Activated naive CD4-positive, alpha-beta T cell treated with Interleukin-2 at 50 U/mL for 16 hours (primary cell): Measurements from ENCODE around the gene PAN3.

Source experiments
- DNase-seq: peaks from one replicate; pipeline ENCODE4 v3.0.0-alpha.2; 2020

PAN3 gene

DNA sequence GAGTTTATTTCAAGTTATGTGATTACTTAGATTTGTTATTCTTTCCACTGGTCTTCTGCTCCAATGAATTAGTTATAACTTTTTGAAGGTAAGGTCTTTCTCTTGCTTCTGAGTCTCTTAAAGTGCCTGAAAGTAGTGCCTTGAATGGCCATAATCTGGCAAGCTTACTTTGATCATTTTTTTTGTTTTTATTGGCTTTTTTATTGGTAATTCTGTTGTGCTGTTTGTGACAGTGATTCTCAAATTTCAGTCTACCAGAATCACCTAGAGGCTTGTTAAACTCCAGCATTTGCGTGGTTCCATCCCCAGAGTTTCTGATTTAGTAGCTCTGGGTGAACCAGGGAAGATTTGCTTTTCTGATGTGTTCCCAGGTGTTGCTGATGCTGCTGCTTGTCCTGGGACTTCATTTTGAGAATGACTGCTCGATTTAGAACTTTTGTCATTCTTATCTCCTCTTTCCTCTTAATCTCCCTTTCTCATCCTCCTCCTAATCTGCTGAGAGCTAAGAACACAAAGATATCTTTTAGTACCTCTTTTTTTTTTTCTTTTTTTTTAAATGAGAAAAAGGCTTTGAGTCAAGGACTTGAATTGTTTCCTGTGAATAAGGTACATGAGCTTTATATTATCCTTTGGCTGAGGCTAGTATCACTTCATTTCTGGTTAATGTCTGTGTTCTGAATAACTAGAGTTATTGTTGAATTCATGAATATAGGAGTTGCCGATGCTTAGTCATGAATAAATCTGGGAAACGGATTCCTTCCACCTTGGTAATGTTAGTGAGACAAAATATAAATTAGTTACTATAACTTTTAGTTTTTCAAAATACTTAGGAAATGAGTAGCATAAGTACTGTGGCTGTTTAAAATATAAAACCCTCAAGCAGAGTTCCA, 91.4 kb downstream of the PAN3 start:
- DNase-seq, result no peak

DNA sequence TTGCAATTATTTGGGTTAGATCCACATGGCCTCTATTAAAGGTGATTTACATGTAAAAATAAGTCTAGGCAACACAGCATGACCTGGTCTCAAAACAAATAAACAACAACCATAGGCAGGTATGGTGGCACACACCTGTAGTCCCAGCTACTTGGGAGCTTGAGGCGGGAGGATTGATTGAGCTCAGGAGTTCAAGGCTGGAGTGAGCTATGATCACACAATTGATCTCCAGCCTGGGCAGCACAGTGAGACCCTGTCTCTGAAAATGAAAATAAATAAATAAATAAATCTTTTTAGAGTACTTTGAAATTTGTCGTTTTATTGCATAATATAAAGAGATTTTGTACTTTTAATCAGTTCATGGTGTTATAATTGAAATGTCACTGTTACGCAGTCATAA, 93.3 kb downstream of the PAN3 start:
- no peak for DNase-seq

DNA sequence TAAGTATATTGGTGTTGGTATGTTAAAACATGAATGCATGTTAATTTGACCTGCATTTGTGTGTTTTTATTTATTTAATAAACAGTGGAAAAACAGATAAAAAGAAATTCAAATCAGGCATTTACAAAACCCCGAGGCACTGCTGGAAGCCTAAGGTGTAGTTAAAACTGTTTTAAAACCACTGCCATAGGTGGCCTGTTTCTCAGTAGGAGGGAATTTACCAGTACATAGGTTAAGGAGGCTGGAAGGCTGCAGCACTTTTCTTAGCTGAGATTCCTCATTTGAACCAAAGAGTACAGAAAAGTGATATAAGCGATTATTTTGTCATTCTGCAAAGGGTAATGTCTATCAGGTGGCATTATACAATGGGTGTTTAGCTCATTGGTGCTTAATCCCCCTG, 99.6 kb downstream of the PAN3 start:
- DNase-seq, result no peak

DNA sequence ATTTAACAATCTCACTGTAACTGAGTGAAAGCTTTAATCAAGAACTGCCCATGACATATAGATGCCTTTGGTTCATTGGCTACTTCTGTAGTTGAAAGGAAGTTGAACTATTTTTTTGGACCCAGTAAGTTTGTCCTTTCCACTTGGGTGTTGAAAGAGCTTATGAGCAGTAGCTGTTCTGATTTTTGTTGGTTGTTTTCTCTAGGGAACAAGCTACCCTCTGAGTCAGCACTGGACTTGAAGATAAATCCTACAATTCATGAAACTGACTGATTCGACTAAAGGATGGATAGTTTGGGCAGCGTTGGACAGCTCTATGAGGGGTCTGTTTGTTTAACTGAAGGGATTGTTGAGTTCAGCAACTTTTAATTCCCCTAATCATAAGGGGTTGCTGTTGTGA, 101.0 kb downstream of the PAN3 start:
- DNase-seq, result no peak

DNA sequence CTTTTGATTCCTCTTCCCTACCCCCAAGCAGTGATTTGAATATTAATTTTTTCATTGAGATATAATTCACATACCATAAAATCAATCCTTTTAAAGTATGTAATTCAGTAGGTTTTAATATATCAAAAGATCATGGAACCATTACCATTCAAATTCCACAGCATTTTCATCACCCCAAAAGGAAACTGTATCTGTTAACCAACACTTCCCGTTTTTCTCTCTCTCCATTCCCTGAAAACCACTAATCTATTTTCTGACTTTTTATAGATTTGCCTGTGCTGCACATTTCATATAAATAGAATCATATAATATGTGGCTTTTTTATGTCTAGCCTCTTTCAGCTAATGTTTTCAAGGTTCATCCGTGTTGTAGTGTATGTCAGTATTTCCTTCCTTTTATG, 107.1 kb downstream of the PAN3 start:
- DNase-seq, result no peak

DNA sequence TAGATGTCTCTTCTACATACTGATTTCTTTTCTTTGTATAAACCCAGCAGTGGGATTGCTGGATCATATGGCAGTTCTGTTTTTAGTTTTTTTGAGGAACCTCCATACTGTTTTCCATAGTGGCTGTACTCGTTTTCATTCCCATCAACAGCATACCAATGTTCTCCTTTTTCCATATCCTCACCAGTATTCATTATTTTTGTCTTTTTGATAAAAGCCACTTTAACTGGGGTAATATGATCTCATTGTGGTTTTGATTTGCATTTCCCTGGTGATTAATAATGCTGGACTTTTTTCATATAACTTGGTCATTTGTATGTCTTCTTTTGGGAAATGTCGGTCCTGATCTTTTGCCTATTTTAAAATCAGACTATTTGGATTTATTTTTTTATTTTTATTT, 108.5 kb downstream of the PAN3 start:
- DNase-seq, result no peak

DNA sequence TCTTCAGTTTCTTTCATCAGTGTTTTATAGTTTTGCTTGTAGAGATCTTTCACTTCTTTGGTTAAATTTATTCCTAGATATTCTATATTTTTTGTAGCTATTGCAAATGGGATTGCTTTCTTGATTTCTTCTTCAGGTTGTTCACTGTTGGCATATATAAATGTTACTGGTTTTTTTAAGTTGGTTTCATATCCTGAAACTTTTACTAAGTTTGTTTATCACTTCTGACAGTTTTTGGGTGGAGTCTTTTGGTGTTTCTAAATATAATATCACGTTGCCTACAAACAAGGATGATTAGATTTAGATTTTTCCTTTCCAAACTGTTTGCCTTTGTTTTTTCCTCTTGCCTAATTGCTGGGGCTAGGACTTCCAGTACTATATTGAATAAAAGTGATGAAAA, 109.7 kb downstream of the PAN3 start:
- DNase-seq, result no peak

DNA sequence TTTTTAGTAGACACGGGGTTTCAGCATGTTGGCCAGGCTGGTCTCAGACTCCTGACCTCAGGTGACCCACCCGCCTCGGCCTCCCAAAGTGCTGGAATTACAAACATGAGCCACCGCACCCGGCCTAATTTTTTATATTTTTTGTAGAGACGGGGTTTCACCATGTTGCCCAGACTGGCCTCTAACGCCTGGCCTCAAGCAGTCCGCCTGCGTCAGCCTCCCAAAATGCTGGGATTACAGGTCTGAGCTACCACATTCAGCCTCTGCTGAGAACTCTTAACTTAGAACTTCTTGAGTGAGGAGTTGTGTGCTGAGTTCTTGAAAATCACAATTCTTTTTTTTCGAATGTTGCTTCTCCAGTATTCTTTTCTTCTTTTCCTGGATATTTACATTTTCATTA, 112.2 kb downstream of the PAN3 start:
- no peak for DNase-seq

DNA sequence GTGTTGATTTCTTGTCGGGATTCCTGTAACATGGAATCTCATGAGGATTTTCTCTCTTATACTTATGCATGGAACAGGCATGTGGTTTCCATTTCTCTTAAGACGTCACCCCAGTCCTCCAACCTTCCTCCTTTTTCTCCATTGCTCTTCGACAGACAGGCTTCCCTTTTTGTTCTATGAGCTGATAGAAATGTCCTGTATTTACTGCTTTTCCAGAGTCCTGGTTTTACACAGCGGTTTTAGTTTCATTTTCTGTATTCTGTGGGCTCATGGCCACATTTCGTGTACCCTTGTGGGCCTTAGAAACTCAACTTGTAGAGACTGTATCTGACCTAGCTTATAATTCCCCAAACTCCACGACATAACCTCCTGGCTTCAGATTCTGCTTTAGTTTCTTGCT, 113.1 kb downstream of the PAN3 start:
- no peak for DNase-seq

DNA sequence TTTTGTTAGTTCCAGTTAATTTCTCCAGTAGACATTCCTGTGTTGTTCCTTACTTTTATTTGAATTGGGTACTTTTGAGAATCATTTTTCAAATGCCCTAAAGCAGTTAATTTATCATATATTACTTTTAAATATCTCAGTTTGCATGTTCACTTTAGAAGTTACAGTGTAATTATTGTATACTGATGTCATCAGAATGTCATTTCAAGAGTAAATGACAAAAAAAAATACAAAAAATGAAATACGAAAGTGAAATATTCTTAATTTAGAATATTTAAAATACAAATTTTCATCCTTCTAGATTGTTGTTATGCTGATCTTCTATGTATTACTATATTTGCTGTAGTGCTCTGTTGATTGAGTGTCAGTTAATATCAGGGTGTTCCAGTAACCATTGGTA, 114.2 kb downstream of the PAN3 start:
- no peak for DNase-seq

DNA sequence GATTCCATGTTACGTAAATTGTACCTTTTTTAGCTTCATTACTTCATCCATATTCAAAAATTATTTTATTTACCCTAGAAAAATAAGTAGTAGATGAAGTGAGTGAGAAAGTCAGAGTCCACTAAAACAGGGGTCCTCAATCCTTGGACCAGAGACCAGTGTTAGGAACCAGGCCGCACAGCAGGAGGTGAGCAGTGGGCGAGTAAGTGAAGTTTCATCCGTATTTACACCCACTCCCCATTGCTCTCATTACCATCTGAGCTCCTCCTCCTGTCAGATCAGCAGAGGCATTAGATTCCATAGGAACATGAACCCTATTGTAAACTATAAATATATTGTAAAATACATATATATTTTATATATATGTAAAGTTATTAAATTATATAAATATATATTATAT, 119.0 kb downstream of the PAN3 start:
- no peak for DNase-seq

DNA sequence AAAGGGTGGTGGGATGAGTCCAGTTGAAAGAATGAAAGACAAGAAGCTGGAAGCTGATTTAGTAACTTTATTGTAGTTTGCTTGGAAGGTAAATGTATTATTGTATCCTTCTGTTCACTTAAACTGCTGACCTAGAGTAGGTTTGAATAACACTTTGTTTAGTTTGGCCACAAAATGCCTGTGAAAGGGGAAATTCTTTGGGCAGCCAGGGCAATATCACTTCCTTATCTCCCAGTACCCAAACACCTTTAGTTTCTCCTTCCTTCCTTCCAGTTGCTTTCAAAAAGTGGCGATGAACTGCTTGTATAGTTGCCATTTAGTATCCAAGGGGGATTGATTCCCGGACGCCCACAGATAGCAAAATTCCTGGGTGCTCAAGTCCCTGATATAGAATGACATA, 120.1 kb downstream of the PAN3 start:
- no peak for DNase-seq

DNA sequence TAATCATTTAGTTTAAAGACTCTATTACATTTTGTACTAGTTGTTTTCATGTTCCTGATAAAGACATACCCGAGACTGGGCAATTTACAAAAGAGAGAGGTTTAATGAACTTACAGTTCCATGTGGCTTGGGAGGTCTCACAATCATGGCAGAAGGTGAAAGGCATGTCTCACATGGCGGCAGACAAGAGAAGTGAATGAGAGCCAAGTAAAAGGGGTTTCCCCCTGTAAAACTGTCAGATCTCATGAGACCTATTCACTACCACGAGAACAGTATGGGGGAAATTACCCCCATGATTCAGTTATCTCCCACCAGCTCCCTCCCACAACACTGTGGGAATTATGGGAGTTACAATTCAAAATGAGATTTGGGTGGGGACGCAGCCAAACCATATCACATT, 129.2 kb downstream of the PAN3 start:
- no peak for DNase-seq

DNA sequence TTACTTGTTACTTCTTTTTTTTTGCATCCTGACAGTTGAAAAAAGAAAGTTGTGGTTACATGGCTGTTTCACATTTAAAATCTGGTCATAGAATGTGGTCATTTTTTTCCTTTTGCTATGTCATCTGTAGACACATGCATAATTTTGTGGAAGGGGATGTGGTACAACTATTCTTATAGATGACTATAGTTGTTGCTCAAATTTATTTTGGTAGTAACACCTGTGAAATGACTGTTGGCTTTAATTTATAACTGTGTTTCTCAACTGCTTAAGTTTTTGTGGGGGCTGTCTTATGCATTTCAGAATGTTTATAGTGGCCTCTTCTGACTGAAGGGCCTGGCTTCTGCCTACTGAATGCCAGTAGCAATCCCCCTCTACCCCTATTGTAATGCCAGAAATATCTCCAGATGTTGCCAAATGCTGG, 130.5 kb downstream of the PAN3 start:
- DNase-seq, result no peak

DNA sequence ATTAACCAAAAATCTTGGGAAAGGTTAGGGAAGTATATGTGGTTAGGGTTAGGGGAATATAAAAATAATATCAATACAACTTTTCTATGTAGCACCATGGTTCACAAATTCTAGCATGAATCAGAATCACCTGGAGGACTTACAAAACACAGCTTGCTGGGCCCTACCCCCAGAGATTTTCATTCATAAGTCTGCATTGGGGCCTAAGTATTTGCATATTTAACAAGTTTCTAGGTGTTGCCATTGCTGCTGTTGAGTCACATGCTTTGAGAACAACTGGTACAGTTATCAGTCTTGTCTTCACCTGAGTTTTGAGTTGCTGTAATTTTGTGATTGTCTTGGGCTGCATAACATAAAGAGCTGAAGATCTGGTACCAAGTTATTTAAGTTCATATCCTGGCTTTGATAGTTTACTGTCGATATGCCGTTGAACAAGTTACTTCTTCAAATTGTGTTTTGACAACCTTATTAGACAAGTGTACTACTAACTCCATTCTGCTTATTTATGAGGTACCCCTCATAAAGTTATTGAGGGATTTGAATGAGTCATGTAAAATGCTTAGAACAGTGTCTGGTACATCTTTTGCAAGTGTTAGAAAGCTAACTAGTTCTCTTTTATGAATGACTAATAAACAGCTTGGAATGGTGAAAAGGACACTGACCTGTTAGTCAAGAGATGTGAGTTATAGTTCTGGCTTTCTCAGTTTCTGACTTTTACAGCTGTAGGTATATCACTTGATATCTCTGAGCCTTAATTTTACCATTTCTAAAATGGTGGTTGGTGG, 132.9 kb downstream of the PAN3 start:
- no peak for DNase-seq

DNA sequence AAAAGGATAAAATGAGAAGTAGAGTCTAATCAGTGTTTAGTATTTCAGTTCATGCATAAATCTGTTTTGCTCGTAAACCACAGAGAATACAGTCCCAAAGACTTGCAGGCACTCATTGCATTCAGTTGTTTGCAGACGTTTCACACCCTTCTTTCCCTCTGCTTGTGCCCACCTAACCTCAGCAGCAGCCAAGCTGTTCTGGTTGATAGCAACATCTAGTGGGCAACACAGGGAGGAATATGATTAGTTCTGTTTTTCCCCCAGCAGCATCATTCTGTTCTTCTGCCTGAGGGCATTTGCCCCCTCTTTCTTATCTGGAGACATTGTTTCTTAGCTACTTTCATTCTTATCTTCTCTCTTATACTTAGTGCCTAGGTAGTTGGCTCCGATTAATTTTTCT, 135.6 kb downstream of the PAN3 start:
- no peak for DNase-seq

DNA sequence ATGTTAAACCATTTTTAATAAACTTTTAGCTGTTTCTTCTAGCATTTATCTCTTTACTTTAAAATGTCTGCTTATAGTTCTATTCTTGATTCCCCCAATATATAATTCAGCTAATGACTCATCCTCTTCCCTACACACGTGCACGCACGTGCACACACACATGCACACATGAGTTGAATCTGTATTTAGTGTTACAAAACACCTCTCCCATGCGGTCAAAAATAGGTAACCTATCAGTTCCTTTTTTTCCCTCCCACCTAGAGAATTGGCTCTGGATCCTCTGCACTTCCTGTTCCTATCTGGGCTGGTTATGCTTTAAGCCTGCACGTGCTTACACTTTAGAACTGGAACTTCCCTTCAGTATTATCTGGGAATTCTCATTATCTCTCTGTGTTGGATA, 144.1 kb downstream of the PAN3 start:
- DNase-seq, result no peak

DNA sequence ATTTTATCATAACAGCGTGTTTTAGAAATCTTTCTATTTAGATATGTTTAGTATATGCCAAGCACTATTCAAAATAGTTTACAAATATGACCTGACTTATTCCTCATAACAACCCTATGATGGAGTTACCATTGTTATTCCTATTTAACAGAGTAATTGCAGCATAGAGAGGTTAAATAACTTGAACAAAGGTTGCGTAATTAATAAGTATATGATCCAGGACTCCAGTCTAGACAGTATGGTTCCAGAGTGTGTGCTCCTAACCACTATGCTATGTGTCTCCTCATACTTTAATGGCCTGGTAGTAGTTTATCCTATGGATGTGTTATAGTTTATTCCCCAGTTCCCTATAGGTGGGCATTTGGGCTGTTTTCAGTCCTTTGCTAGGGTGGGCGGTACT, 145.3 kb downstream of the PAN3 start:
- no peak for DNase-seq

DNA sequence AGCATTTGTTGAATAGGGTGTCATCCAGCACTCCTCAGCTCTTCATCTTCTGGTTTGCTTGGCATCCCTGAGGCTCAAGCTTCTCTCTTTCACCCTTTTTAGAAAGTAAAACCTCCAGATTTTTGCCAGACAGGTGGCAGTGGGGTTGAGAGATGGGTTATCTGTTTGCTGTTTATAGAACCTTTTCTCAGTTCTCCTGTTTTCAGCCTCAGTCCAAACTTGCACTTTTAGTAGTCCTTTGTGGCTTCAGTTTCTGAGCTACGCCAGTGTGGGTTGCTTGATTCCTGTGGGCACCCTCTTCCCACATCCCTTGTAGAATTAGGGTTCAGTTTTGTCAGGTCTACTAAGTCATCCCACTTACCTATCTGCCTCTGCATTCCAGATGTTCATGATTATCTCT, 147.9 kb downstream of the PAN3 start:
- no peak for DNase-seq

DNA sequence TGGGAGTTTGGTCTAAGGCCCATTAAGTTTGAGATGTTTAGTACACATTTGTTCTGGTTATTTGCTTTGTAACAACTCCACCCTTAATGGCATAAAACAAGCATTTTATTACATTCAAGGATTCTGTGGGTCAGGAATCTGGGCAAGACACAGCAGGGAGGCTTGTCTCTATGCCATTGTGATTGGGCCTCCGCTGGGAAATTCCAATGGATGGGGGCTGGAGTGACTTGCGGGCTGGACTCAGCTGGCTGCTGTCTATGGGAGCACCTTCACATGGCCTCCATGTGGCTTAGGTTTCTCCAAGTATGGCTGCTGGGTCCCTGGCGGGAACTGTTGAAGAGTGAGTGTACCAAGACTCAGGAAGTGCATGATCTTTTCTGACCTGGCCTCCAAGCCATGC, 159.0 kb downstream of the PAN3 start:
- DNase-seq, result no peak

DNA sequence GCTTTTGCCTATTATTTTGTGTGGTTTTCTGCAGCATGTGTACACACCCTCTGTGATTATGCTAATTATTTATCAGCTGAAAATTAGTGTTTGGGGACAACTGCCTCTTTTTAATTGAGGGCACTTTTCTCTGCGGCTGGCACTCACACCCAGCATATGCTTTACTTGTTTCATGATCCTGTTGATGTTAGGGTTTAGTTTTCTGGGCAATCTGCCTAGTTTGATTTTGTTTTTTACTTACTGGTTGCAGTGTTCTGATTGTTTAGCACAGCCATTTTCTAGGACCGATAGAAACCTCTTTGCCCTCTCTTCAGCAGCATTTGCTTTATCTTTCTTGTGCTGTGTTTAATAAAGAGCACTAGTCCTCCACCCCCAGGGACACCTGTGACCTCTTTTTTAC, 161.6 kb downstream of the PAN3 start:
- DNase-seq, result no peak

DNA sequence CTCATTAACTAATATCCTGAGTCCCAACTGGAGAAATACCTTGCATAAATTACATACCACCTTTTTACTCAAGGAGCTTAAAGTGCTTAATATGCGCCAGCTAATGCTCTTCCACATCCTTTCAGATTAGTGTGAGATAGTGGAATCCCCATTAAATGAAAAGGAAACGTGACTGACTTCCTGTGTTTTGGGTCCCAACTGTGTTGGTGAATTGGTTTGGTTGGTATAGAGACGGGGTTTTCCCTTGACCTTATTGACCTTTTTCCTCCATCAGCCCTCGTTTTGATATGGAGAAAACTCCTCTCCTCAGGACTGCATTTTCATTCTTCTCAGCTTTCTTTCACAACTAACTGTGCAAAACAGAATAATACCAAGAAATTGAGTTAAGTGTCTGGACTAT, 163.5 kb downstream of the PAN3 start:
- DNase-seq, result no peak

DNA sequence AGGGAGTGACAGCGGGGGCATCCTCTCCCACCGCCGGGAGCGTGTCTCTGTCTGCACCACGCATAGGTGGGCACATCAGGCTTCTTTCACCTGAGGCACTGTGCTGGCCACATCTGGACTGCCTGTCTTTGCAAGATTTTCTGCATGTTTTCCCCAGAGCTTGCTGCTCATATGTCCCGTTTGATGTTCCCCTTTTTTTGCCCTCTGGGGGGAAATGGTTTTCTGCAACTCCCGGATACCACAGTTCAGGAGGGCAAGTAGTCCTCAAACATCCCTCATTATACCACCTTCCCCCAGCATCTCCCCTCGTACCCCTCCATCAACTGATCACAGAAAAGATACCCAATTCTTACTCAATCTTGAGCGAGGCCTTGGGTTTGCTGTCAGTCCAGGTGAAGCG, 168.0 kb downstream of the PAN3 start:
- DNase-seq, result no peak

DNA sequence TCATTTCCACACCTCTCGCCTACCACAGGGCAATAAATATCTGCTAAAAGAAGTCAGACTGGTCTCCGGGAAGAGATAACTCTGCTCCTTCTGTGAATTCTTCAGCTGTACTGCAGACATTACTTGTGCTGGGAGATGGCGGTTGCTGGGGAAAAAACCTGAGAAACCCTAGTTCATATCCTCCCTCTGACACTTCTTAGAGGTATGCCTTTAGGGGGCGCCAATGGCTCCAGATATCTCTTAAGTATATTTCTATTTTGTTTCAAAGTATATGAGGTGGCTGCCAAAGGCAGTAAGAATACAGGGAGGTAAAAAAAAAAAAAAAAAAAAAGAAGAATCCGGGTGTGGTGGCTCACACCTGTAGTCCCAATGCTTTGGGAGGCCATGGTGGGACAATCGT, 175.2 kb downstream of the PAN3 start:
- no peak for DNase-seq

DNA sequence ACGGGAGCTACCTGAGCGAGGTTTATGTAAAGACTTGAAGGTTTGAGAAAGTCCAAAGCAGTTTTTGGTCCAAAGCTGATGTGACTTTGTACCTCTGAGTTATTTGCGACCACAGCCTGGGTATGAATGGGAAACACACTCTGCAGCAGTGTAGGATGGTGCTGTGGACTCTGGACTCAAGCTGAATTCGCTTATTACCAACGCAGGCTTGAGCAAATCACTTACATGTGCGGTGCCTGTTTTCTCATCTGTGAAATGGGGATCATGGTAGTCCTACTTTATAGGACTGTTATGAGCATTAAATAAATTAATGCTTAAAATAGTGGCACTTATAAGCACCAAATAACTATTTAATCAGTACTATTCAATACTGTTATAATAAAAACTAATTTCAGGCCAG, 176.5 kb downstream of the PAN3 start:
- no peak for DNase-seq
